SK-N-SH treated with all-trans-retinoic acid at 6 μM for 48 hours (cell line): Measurements from ENCODE around the gene CACNA2D3.

Source experiments
- ATAC-seq: fragments of 200-7000 bp; cut with Tn5 transposase; 3 replicates; pipeline ENCODE4 v1.9.1; 2020; ENCODE audit warnings: mild to moderate bottlenecking, moderate library complexity
- ARNTL ChIP-seq: fragments of 450-650 bp; formaldehyde crosslinking; IDR thresholded peaks from 2 replicates; pipeline ENCODE4 v1.5.0; 2020; ENCODE audit warnings: low read depth, mild to moderate bottlenecking, moderate library complexity, borderline replicate concordance
- BACH2 ChIP-seq: fragments of 250-450 bp; sonication (Bioruptor Pico); IDR thresholded peaks from 2 replicates; pipeline ENCODE4 v1.9.0; 2021; ENCODE audit warnings: mild to moderate bottlenecking, borderline replicate concordance
- CSDC2 ChIP-seq: fragments of 250-450 bp; sonication (Bioruptor Pico); IDR thresholded peaks from 2 replicates; pipeline ENCODE4 v1.5.0; 2020; ENCODE audit warnings: mild to moderate bottlenecking, moderate library complexity
- ESRRG ChIP-seq: fragments of 250-450 bp; sonication (Bioruptor Pico); IDR thresholded peaks from 2 replicates; pipeline ENCODE4 v1.6.1; 2021; ENCODE audit warnings: mild to moderate bottlenecking
- GLIS3 ChIP-seq: fragments of 250-450 bp; sonication (Bioruptor Pico); IDR thresholded peaks from 2 replicates; pipeline ENCODE4 v1.5.0; 2020; ENCODE audit warnings: mild to moderate bottlenecking, moderate library complexity
- ISL1 ChIP-seq: fragments of 250-450 bp; sonication (Bioruptor Pico); IDR thresholded peaks from 2 replicates; pipeline ENCODE4 v2.1.2; 2022; ENCODE audit warnings: mild to moderate bottlenecking, moderate library complexity
- PPARA ChIP-seq: fragments of 250-450 bp; sonication (Bioruptor Pico); IDR thresholded peaks from 2 replicates; pipeline ENCODE4 v1.5.0; 2020; ENCODE audit warnings: mild to moderate bottlenecking, borderline replicate concordance
- RARB ChIP-seq: fragments of 250-450 bp; sonication (Bioruptor Pico); IDR thresholded peaks from 2 replicates; pipeline ENCODE4 v1.8.0; 2021; ENCODE audit warnings: mild to moderate bottlenecking, moderate library complexity
- TCF4 ChIP-seq: fragments of 250-450 bp; sonication (Bioruptor Pico); IDR thresholded peaks from 2 replicates; pipeline ENCODE4 v1.8.0; 2021; ENCODE audit warnings: mild to moderate bottlenecking, moderate library complexity, borderline replicate concordance
- TOX ChIP-seq: fragments of 250-450 bp; sonication (Bioruptor Pico); IDR thresholded peaks from 2 replicates; pipeline ENCODE4 v1.8.0; 2021; ENCODE audit warnings: mild to moderate bottlenecking, moderate library complexity, borderline replicate concordance
- ZFP3 ChIP-seq: fragments of 250-450 bp; sonication (Bioruptor Pico); IDR thresholded peaks from 2 replicates; pipeline ENCODE4 v1.5.0; 2020; ENCODE audit warnings: mild to moderate bottlenecking, moderate library complexity
- ZNF565 ChIP-seq: fragments of 450-650 bp; formaldehyde crosslinking; conservative IDR thresholded peaks from 2 replicates; pipeline ENCODE4 v1.5.0; 2020; ENCODE audit warnings: low read depth, mild to moderate bottlenecking, moderate library complexity
- ZNF70 ChIP-seq: fragments of 450-650 bp; formaldehyde crosslinking; IDR thresholded peaks from 2 replicates; pipeline ENCODE4 v1.5.0; 2020; ENCODE audit warnings: mild to moderate bottlenecking, moderate library complexity
- ZNF8 ChIP-seq: fragments of 450-650 bp; formaldehyde crosslinking; IDR thresholded peaks from 2 replicates; pipeline ENCODE4 v1.5.0; 2020; ENCODE audit warnings: mild to moderate bottlenecking, moderate library complexity
- TF ChIP-seq, protein P1 (sequence below): fragments of 250-450 bp; sonication (Bioruptor Pico); IDR thresholded peaks from 2 replicates; pipeline ENCODE4 v1.5.0; 2020; ENCODE audit warnings: mild to moderate bottlenecking, moderate library complexity
- TF ChIP-seq, protein P2 (sequence below): fragments of 250-450 bp; sonication (Bioruptor Pico); IDR thresholded peaks from 2 replicates; pipeline ENCODE4 v1.5.1; 2021; ENCODE audit warnings: mild to moderate bottlenecking, moderate library complexity
- TF ChIP-seq, protein P3 (sequence below): fragments of 250-450 bp; sonication (Bioruptor Pico); IDR thresholded peaks from 2 replicates; pipeline ENCODE4 v1.8.0; 2020; ENCODE audit warnings: mild to moderate bottlenecking, moderate library complexity, borderline replicate concordance
- TF ChIP-seq, protein P4 (sequence below): fragments of 250-450 bp; sonication (Bioruptor Pico); IDR thresholded peaks from 2 replicates; pipeline ENCODE4 v1.8.0; 2021; ENCODE audit warnings: low read depth, mild to moderate bottlenecking, moderate library complexity, borderline replicate concordance
- TF ChIP-seq, protein P5 (sequence below): fragments of 250-450 bp; sonication (Bioruptor Pico); IDR thresholded peaks from 2 replicates; pipeline ENCODE4 v1.5.1; 2020; ENCODE audit warnings: low read depth, mild to moderate bottlenecking, moderate library complexity

The CACNA2D3 gene

DNA sequence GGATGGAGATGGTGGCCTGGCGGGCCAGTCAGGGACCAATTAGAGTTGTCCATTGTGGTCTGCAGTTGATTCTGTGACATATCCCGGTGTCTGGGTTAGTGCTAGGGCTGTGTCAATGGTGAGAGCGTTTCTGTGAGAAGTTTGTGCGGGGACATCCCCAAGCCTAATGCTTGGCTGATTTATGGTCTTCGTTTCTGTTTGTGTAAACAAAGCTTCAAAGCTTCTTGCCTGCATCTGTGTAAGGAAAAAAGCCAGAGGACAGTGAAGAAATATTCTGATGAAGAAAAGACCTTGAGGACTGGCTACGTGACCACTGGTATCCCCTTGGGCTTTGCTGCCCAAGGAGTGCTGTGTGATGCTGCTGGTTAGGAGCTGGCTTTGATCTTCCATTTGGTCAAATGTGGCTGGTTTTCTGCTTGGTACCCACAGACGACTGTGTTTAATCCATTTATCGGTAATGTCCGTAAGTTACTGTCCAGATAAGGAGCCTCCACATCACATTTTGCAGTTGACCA is 880.1 kb downstream of the CACNA2D3 start:
- no peak for ATAC-seq
- TF ChIP-seq, protein P1, sequence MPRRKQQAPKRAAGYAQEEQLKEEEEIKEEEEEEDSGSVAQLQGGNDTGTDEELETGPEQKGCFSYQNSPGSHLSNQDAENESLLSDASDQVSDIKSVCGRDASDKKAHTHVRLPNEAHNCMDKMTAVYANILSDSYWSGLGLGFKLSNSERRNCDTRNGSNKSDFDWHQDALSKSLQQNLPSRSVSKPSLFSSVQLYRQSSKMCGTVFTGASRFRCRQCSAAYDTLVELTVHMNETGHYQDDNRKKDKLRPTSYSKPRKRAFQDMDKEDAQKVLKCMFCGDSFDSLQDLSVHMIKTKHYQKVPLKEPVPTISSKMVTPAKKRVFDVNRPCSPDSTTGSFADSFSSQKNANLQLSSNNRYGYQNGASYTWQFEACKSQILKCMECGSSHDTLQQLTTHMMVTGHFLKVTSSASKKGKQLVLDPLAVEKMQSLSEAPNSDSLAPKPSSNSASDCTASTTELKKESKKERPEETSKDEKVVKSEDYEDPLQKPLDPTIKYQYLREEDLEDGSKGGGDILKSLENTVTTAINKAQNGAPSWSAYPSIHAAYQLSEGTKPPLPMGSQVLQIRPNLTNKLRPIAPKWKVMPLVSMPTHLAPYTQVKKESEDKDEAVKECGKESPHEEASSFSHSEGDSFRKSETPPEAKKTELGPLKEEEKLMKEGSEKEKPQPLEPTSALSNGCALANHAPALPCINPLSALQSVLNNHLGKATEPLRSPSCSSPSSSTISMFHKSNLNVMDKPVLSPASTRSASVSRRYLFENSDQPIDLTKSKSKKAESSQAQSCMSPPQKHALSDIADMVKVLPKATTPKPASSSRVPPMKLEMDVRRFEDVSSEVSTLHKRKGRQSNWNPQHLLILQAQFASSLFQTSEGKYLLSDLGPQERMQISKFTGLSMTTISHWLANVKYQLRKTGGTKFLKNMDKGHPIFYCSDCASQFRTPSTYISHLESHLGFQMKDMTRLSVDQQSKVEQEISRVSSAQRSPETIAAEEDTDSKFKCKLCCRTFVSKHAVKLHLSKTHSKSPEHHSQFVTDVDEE: no peak
- no peak for TF ChIP-seq ARNTL
- no peak for TF ChIP-seq ZNF70 (CRISPR knock-in tag)
- no peak for TF ChIP-seq GLIS3
- no peak for TF ChIP-seq ISL1 (CRISPR knock-in tag)
- TF ChIP-seq TCF4 (CRISPR knock-in tag): no peak
- TF ChIP-seq BACH2 (CRISPR knock-in tag): no peak

DNA sequence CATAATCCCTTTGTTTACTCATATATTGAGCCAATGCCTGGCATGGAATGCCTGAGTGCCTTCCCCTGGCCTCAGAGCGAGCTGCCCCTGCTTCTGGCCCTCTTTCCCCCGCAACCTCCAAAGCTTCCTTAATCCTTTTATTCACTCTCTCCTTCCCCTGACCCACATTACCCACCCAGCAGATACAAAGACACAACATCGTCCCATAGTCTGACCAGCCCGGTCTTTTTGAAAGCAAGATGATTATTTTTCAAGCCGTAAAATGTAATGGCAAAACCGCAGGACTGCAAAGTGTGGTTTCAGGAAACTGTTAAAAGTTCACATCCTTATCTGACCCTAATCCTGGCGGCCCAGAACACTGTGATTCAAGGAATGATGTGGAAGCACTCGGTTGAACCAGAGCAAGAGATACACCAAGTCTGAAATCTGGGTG is 883.9 kb downstream of the CACNA2D3 start:
- TF ChIP-seq BACH2 (CRISPR knock-in tag) (no peak), PPARA (CRISPR knock-in tag) (no peak), TCF4 (CRISPR knock-in tag) (no peak), ZNF70 (CRISPR knock-in tag) (no peak), ZNF565 (CRISPR knock-in tag) (no peak), CSDC2 (CRISPR knock-in tag) (no peak)
- TF ChIP-seq, protein P1: no peak
- TF ChIP-seq, protein P2, sequence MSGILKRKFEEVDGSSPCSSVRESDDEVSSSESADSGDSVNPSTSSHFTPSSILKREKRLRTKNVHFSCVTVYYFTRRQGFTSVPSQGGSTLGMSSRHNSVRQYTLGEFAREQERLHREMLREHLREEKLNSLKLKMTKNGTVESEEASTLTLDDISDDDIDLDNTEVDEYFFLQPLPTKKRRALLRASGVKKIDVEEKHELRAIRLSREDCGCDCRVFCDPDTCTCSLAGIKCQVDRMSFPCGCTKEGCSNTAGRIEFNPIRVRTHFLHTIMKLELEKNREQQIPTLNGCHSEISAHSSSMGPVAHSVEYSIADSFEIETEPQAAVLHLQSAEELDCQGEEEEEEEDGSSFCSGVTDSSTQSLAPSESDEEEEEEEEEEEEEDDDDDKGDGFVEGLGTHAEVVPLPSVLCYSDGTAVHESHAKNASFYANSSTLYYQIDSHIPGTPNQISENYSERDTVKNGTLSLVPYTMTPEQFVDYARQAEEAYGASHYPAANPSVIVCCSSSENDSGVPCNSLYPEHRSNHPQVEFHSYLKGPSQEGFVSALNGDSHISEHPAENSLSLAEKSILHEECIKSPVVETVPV (CRISPR knock-in tag): no peak
- no peak for ATAC-seq

DNA sequence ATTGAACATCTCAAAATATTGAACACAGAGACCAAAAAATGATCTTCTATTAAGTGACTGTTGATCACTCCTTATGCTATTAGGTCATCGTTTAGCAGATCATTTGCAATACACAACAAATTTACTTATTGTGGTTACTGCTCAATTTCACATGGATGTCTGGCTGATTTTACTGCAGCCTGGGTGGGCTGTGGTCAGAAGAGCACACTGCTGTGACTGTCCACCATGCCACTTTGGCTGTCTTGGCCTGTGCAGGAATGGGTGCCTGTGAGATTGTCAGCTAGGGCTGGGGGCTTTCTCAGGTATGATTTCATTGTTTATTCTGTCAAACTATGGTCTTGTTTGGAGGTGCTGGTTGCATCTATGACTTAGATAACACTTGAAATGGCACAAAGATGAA is 885.6 kb downstream of the CACNA2D3 start:
- no peak for ATAC-seq
- TF ChIP-seq, protein P3, sequence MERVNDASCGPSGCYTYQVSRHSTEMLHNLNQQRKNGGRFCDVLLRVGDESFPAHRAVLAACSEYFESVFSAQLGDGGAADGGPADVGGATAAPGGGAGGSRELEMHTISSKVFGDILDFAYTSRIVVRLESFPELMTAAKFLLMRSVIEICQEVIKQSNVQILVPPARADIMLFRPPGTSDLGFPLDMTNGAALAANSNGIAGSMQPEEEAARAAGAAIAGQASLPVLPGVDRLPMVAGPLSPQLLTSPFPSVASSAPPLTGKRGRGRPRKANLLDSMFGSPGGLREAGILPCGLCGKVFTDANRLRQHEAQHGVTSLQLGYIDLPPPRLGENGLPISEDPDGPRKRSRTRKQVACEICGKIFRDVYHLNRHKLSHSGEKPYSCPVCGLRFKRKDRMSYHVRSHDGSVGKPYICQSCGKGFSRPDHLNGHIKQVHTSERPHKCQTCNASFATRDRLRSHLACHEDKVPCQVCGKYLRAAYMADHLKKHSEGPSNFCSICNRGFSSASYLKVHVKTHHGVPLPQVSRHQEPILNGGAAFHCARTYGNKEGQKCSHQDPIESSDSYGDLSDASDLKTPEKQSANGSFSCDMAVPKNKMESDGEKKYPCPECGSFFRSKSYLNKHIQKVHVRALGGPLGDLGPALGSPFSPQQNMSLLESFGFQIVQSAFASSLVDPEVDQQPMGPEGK (CRISPR knock-in tag): no peak
- TF ChIP-seq TOX (CRISPR knock-in tag) (no peak), CSDC2 (CRISPR knock-in tag) (no peak), ZNF565 (CRISPR knock-in tag) (no peak), ESRRG (CRISPR knock-in tag) (no peak), ZFP3 (CRISPR knock-in tag) (no peak), ZNF8 (CRISPR knock-in tag) (no peak), GLIS3 (no peak), ZNF70 (CRISPR knock-in tag) (no peak), RARB (CRISPR knock-in tag) (no peak), ARNTL (no peak)
- TF ChIP-seq, protein P4, sequence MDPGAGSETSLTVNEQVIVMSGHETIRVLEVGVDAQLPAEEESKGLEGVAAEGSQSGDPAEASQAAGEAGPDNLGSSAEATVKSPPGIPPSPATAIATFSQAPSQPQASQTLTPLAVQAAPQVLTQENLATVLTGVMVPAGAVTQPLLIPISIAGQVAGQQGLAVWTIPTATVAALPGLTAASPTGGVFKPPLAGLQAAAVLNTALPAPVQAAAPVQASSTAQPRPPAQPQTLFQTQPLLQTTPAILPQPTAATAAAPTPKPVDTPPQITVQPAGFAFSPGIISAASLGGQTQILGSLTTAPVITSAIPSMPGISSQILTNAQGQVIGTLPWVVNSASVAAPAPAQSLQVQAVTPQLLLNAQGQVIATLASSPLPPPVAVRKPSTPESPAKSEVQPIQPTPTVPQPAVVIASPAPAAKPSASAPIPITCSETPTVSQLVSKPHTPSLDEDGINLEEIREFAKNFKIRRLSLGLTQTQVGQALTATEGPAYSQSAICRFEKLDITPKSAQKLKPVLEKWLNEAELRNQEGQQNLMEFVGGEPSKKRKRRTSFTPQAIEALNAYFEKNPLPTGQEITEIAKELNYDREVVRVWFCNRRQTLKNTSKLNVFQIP (CRISPR knock-in tag): no peak
- TF ChIP-seq, protein P1: no peak
- TF ChIP-seq, protein P5, sequence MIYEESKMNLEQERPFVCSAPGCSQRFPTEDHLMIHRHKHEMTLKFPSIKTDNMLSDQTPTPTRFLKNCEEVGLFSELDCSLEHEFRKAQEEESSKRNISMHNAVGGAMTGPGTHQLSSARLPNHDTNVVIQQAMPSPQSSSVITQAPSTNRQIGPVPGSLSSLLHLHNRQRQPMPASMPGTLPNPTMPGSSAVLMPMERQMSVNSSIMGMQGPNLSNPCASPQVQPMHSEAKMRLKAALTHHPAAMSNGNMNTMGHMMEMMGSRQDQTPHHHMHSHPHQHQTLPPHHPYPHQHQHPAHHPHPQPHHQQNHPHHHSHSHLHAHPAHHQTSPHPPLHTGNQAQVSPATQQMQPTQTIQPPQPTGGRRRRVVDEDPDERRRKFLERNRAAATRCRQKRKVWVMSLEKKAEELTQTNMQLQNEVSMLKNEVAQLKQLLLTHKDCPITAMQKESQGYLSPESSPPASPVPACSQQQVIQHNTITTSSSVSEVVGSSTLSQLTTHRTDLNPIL: no peak
- TF ChIP-seq, protein P2 (CRISPR knock-in tag): no peak
